Brain microvascular endothelial cell (primary cell): ENCODE data around the gene RABGEF1.
"Not testable (repeated sequence)": the region's sequence is repeated elsewhere in the genome, so short reads cannot be mapped to it uniquely, and the experiment has no call there.

Experiments
- DNase-seq: peaks from one replicate; pipeline ENCODE4 v3.0.0-alpha.2; 2020
- H3K27ac ChIP-seq: fragments of 250-450 bp; sonication (Bioruptor Pico); 2 replicates; pipeline ENCODE4 v1.5.1; 2020; ENCODE audit warnings: mild to moderate bottlenecking, moderate library complexity
- H3K27me3 ChIP-seq: fragments of 250-450 bp; sonication (Bioruptor Pico); replicated peaks from 2 replicates; pipeline ENCODE4 v1.5.1; 2020; ENCODE audit warnings: mild to moderate bottlenecking
- H3K36me3 ChIP-seq: fragments of 250-450 bp; sonication (Bioruptor Pico); replicated peaks from 2 replicates; pipeline ENCODE4 v1.5.1; 2020; ENCODE audit warnings: mild to moderate bottlenecking
- H3K4me3 ChIP-seq: 2 replicates; pipeline ENCODE4 v1.5.1; 2011; ENCODE audit warnings: low read depth, mild to moderate bottlenecking, control low read depth, low read length, moderate library complexity
- CTCF ChIP-seq: IDR thresholded peaks from 2 replicates; pipeline ENCODE4 v1.5.1; 2011; ENCODE audit warnings: low read depth, mild to moderate bottlenecking, moderate library complexity, low read length, control low read depth, inconsistent platforms; ENCODE audit errors: missing control alignments
- in situ Hi-C: cut with HindIII; loops from 2 replicates; pipeline ENCODE4 v1.10.0; 2017; ENCODE audit warnings: low sequenced_read_pairs, low pct_ligation_motif_present

The RABGEF1 gene

GRCh38 chr7:66713687-66714086 lies 26.8 kb upstream of the RABGEF1 start:
- no peak for DNase-seq
- Histone ChIP-seq H3K36me3 (peaks cover 6% of the 10 kb centered on the region), H3K4me3 (no peak overlapping the region), H3K27me3 (no peaks in the 10 kb centered on the region), H3K27ac (no peak overlapping the region)
- TF ChIP-seq CTCF, result no peak
- in situ Hi-C loops, result no loop called here

- H3K36me3 ChIP-seq, DNase-seq: not testable (repeated sequence)
Measured at GRCh38 chr7:66716634-66717033, 23.9 kb upstream of the RABGEF1 start.

GRCh38 chr7:66720561-66720960 lies 20.0 kb upstream of the RABGEF1 start:
- peaks cover 3% of the 10 kb centered on the region for H3K36me3 ChIP-seq
- no peak for DNase-seq
- H3K4me3 ChIP-seq, result no peak overlapping the region
- no peak for TF ChIP-seq CTCF
- no peaks in the 10 kb centered on the region for H3K27me3 ChIP-seq
- H3K27ac ChIP-seq, result no peak overlapping the region
- in situ Hi-C loops, result no loop called here

More at GRCh38 chr7:66716634-66717033, 23.9 kb upstream of the RABGEF1 start:
- H3K27ac ChIP-seq, H3K4me3 ChIP-seq, in situ Hi-C loops, H3K27me3 ChIP-seq: not testable (repeated sequence)

- in situ Hi-C loops, result no loop called here
- Histone ChIP-seq H3K36me3 (peaks cover 5% of the 10 kb centered on the region), H3K4me3 (no peak overlapping the region), H3K27ac (no peak overlapping the region), H3K27me3 (no peaks in the 10 kb centered on the region)
- TF ChIP-seq CTCF, result no peak
- DNase-seq, result no peak
Measured at GRCh38 chr7:66725843-66726242, 14.7 kb upstream of the RABGEF1 start.

- no peaks in the 10 kb centered on the region for H3K27me3 ChIP-seq
- no peak for DNase-seq
- H3K36me3 ChIP-seq, result peaks cover 5% of the 10 kb centered on the region
- no peak for TF ChIP-seq CTCF
- no peak overlapping the region for H3K27ac ChIP-seq
- H3K4me3 ChIP-seq, result no peak overlapping the region
- in situ Hi-C loops, result no loop called here
Measured at GRCh38 chr7:66727058-66727457, 13.5 kb upstream of the RABGEF1 start.

- TF ChIP-seq CTCF, result no peak
- in situ Hi-C loops, result no loop called here
- Histone ChIP-seq H3K4me3 (no peak overlapping the region), H3K27ac (no peak overlapping the region), H3K27me3 (no peaks in the 10 kb centered on the region), H3K36me3 (peaks cover 5% of the 10 kb centered on the region)
- DNase-seq, result no peak
Measured at GRCh38 chr7:66728571-66728970, 12.0 kb upstream of the RABGEF1 start.
